HG03196 (cell line): ENCODE results near the gene SUGCT.
A peak's percentile ranks its signal among the peaks of the same experiment; 100 is the strongest.
"Not testable (repeated sequence)": the region's sequence is repeated elsewhere in the genome, so short reads cannot be mapped to it uniquely, and the experiment has no call there.

Experiments
- ATAC-seq: cut with Tn5 transposase; IDR thresholded peaks from one replicate; pipeline ENCODE4 v1.9.1; 2021; ENCODE audit not compliant: unreplicated experiment

The SUGCT gene

GRCh38 chr7:40604601-40605438 is 470.0 kb downstream of the SUGCT start:
- peak; percentile 69 for ATAC-seq

- ATAC-seq = no peak
Observed at GRCh38 chr7:40608321-40609075, 473.7 kb downstream of the SUGCT start.

- no peak for ATAC-seq
Observed at GRCh38 chr7:40610461-40610860, 475.7 kb downstream of the SUGCT start.

- ATAC-seq = no peak
Observed at GRCh38 chr7:40611095-40611871, 476.5 kb downstream of the SUGCT start.

- ATAC-seq = no peak
Observed at GRCh38 chr7:40612298-40612697, 477.5 kb downstream of the SUGCT start.

GRCh38 chr7:40619647-40620046 is 484.8 kb downstream of the SUGCT start:
- no peak for ATAC-seq

GRCh38 chr7:40621592-40621998 is 486.8 kb downstream of the SUGCT start:
- no peak for ATAC-seq

- ATAC-seq = no peak
Observed at GRCh38 chr7:40622941-40623501, 488.2 kb downstream of the SUGCT start.

- ATAC-seq = no peak
Observed at GRCh38 chr7:40623863-40624262, 489.1 kb downstream of the SUGCT start.

GRCh38 chr7:40627361-40627760 is 492.6 kb downstream of the SUGCT start:
- not testable (repeated sequence) for ATAC-seq

- no peak for ATAC-seq
Observed at GRCh38 chr7:40629891-40630290, 495.1 kb downstream of the SUGCT start.

- ATAC-seq = no peak
Observed at GRCh38 chr7:40634118-40634517, 499.3 kb downstream of the SUGCT start.

GRCh38 chr7:40638545-40639320 is 503.9 kb downstream of the SUGCT start:
- ATAC-seq = no peak

GRCh38 chr7:40640566-40640965 is 505.8 kb downstream of the SUGCT start:
- ATAC-seq = no peak

- no peak for ATAC-seq
Observed at GRCh38 chr7:40641701-40642100, 506.9 kb downstream of the SUGCT start.

GRCh38 chr7:40643664-40644063 is 508.9 kb downstream of the SUGCT start:
- ATAC-seq = no peak

GRCh38 chr7:40644454-40645188 is 509.8 kb downstream of the SUGCT start:
- ATAC-seq = no peak

- ATAC-seq = no peak
Observed at GRCh38 chr7:40645197-40645596, 510.4 kb downstream of the SUGCT start.

- ATAC-seq = no peak
Observed at GRCh38 chr7:40646717-40647116, 511.9 kb downstream of the SUGCT start.

- no peak for ATAC-seq
Observed at GRCh38 chr7:40647719-40648118, 512.9 kb downstream of the SUGCT start.
